CD4-positive, alpha-beta T cell treated with Interleukin-21 for 1 hour (primary cell): Measurements from ENCODE around the gene FCN2.

Experiments used
- DNase-seq: peaks from one replicate; pipeline ENCODE4 v3.0.0-alpha.2; 2020

FCN2 gene

DNA sequence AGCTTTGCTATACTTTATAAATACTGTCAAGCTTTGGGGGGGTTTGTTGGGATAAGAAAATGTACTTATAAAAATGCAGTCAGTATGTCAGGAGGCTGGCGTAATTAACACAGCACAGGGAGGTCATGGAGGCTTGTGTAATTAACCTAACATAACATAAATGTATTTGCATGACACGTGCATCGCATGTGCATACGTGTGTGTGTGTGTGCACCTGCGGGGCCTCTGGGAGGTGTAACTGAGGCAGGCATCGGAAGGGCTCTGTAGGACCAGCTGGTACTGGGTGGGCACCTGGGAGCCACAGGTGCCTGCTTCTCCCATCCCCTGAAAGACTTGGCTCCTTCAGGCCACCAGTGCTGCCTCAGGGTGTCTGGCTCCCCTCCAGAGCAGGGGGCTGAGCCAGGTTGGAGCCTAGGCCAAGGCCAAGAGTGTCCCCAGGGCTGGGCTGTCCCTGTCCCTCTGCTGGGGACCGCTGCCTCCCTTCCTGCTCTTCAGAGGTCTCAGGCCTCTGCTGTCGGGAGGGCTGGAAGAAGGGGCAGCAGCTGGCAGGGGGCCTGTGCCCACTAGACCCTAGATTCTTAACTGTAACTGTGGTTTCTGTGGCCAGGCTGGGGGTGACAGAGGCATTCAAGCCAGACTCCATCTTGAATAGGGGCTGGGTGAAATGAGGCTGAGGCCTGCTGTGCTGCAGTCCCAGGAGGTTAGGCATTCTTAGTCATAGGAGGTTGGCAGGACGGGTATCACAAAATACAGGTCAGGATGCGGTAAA is 9.0 kb downstream of the FCN2 start:
- no peak for DNase-seq

DNA sequence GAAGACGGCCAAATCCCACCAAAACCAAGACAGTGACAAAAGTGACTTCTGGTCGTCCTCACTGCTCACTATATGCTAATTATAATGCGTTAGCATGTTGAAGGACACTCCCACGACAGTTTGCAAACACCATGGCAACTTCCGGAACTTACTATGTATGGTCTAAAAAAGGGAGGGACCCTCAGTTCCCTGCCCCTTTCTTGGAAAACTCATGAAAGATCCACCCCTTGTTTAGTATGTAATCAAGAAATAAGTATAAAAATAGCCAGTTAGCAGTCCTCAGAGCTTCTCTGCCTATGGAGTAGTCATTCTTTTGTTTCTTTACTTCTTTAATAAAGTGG is 9.5 kb downstream of the FCN2 start:
- DNase-seq, result no peak

DNA sequence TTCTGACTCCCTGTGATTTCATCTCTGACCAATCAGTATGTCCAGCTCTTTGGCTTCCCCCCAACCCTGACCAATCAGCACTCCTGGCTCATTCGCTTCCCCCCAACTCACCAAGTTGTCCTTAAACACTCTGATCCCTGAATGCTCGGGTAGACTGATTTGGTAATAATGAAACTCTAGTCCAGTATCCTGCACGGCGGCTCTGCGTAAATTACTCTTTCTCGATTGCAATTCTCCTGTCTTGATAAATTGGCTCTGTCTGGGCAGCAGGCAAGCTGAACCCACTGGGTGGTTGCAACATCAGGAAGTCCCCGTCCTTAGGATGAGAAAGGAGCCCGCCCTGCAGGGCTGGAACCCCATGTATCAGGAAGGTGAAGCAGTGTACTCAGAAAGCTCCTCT is 10.4 kb downstream of the FCN2 start:
- DNase-seq, result no peak

DNA sequence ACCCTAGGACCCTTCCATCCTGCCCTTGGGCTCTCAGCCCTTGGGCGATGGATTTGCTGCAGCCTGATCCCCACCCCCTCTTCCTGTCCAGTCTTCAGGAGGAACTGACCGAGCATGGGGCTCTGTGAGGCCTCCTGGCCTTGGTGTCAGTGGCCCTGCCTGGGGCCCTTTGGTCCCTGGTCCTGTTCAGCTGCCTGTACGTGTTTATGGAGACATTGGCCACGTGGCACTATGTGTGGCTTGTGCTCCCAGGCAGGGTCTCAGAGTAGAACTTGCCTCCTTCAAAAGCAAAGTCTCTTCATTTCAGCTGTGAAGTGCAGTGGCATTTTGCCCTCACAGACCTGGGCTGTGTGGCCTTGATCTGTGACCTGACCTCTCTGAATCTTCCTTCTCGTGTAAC is 11.1 kb downstream of the FCN2 start:
- DNase-seq, result no peak

DNA sequence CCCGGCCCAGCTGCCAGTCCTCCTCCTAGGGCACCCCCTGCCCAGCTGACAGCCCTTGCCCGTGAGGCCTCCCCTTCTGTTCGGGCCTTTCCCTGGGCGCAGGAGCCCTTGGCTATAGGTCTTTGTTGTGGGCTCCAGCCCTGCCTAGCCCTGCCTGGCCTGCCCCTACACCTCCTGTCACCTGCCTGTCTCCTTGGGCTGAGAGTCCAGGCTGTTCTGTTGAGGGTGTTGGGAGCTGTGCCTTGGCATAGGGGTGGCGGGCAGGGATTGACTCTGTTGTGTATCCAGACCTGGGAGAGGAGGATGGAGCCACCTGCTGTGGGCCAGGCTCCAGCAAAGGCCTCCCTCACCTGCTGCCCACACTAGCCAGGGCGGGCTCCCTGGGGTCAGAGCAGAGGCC is 11.6 kb downstream of the FCN2 start:
- DNase-seq, result no peak

DNA sequence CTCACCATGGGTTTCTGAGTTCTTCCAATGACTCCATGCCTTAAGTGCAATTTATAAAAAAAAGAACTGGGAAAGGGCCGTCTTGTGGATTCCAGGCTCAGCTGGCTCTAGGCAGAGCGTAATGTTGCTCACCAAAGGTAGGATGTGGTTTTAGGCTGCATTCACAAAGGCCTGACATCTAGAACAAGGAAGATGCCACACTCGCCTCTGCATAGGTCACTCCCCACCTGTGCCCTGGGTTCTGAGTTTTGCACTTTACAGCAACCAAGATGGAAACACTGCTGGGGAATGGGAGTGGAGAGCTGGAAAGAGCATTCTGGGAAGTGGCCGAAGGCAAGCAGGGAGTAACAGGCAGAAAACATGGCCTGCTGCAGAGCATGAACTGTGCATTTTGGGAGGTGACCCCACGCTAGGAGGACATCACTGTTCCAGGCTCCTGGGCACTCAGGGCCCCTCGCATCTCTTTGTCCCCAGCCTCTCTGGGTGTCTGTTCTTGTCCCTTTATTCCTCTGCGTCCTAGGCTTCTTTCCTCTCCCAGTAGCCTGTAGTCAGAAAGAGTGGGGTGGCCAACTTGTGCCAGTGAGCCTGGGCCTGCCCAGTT is 12.3 kb downstream of the FCN2 start:
- DNase-seq, result no peak

DNA sequence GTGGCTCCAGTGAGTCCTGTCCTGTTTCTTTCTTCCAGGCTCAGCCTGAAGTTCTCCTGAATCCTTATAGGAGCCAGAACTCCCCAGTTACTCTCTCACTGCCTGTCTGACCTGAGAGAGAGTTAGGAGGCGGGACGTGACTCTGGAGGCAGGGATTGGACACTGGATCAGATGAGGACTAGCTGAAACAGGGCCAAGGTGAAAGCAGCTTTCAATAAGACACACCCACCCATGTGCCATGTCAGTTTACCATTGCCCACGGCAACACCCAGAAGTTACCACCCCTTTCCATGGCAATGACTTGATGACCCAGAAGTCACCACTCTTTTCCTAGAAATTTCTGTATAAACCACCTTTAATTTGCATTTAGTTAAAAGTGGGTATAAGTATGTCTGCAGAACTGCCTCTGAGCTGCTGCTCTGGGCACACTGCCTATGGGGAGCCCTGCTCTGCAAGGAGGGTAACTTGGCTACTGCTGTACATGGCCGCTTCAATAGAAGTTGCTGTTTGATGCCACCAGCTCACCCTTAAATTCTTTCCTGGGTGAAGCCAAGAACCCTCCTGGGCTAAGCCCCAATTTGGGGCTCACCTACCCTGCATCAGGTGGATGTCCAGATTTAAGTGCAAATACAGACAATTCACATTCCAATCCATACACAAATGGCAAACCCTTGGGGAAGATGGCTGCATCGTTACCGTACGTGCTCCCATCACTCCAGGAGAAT is 13.7 kb downstream of the FCN2 start:
- no peak for DNase-seq

GRCh38 chr9:134895097-134895496 is 14.5 kb downstream of the FCN2 start:
- DNase-seq, result no peak

DNA sequence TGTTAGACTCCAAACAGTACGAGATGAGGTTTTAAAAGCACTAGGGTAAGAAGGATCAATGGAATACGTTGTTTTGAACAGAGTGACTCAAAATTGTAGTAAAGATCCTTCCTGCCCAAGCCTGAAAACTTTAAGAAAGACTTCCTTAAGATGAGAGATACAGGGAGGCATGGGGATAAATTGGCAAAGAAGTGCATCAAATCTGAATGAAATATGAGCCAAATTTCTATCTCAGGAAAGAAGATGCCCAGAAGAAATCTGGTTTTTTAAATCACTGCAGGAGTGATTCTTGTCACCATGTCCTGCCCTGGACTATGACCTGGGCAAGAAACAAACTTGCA is 14.9 kb downstream of the FCN2 start:
- no peak for DNase-seq

GRCh38 chr9:134895908-134896833 is 15.6 kb downstream of the FCN2 start:
- DNase-seq, result no peak

GRCh38 chr9:134896834-134897583 is 16.4 kb downstream of the FCN2 start:
- DNase-seq, result no peak

GRCh38 chr9:134897584-134898170 is 17.1 kb downstream of the FCN2 start:
- no peak for DNase-seq

- DNase-seq, result no peak
These were observed 17.7 kb downstream of the FCN2 start for GRCh38 chr9:134898319-134898718.

DNA sequence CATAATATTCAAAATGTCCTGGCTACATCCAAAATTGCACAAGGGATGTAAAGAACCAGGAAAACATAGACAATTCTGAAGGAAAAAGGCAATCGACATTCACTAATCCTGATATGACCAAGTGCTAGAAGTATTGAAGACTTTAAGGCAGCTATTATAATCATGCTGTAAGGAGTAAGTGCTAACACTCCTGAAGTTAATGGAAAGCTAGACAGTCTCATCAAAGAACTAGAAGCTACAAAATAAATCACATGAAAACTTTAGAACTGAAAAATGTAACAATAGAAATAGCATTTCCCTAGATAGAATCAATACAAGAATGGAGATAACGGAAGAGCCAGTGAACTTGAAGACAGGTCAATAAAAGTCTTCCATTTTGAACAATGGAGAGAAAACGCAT is 18.6 kb downstream of the FCN2 start:
- DNase-seq, result no peak

DNA sequence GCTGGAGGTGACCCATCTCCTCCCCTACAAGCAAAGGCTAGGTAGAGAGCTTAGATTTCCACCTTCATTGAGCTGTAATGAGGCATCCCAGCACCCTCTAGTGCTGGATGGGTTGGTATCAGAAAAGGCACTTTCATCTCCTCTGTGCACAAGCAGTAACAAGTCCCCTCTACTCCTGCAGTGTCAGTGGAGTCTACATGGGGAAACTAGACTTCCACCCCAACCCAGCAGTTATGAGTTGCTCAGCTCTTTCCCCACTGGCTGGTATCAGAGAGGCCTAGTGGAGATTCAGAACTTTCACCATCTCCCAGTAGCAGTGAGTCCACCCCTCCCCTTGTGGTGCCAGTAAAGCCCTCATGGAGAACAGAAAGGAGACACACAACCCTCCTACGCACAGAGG is 19.2 kb downstream of the FCN2 start:
- DNase-seq, result no peak

DNA sequence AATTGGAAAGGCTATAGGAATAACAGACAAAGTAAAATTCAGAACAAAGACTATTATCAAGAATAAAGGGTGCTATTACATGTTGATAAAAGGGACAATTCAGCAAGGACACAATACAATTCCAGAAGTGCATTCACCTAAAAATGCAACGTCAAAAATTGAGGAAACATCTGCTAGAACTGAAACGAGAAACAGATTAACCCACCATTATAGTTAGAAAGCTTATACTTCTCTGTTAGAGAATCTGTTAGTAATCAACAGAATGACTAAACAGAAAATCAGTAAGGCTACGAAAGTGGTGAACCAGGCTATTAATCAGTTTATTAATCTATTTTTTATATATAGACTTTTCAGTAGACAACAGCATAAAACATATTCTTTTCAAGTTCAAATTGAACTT is 22.3 kb downstream of the FCN2 start:
- DNase-seq, result no peak

- DNase-seq, result no peak
These were observed 28.1 kb downstream of the FCN2 start for GRCh38 chr9:134908524-134909309.

GRCh38 chr9:134909511-134910481 is 29.2 kb downstream of the FCN2 start:
- no peak for DNase-seq

DNA sequence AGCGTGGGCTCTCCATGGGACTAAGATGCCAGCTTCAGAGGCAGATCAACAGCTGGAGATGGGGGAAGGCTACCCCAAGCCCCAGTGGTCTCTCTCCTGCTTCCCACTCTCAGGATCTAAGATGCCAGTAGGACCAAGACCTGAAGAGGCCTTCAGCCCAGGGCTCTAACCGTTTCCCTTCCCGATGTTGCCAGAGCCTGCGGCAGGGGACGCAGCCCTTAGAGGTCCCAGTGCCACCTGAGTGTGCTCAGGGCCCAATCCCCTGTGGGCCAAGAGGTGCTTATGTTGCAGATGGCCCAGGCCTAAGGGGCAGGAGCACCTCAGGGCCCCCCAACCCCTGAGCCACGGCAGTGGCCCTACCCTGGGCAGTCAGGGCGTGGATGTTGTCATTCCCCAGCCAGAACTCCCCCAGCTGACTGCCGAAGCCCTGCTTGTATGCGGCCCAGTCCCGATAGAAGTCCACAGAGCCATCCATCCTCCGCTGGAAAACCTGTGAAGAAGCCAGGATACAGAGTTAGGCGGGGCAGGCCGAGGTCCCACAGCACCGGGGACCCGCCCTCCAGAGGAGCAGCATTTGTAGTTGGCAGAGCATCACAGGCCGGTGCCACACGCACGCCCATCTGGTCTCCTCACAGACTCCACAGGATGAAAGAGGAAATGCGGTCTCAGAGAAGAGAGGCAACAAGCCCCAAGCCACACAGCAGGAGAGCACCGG is 31.7 kb downstream of the FCN2 start:
- DNase-seq, result no peak
